Measurements from ENCODE around the gene DEFB124.
"Not testable (repeated sequence)": the region's sequence is repeated elsewhere in the genome, so short reads cannot be mapped to it uniquely, and the experiment has no call there.

DEFB124 gene, protein sequence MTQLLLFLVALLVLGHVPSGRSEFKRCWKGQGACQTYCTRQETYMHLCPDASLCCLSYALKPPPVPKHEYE

DNA sequence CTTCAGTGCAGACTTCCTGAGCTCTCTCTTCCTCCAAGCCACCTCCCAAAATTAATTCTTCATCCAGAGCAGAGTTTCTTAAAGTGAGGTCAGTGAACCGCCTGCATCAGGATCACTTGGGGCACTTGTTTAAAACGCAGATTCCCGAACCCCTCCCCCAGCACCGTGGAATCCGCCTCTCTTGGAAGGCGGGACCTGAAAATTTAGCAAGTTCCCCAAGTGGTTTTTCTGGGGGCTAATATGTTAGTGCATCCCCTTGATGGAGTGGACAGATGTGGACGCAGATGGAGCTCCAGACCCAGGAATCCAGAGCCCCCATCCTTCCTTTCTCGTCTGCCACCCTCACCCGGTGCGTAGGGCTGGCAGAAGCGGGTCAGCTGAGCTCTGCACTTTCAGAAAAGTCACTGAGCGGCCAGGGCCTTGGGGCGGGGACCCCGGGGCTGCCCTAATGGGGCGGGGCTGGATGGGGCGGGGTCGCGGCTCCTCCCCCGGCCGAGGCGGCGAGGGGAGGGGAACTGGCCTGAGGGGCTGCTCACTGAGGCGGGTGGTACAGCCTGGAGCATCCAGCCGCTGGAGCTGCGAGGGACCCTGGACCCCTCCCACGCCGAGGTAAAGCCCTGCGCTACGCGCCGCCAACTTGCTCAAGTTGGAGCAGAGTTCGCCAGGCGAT, at the start of gene DEFB124, which contains the start of gene REM1:
Gene DEFB124, minus strand, starts transcription at position 370 of the 670 bp plus-strand sequence. CDS start 2,114 bp downstream, outside the sequence.
Gene REM1, plus strand, starts transcription at position 531 of the 670 bp plus-strand sequence. CDS start 1,158 bp downstream, outside the sequence.
- peak; percentile 74 for DNase-seq (ENCODE audit: low spot score)

DNA sequence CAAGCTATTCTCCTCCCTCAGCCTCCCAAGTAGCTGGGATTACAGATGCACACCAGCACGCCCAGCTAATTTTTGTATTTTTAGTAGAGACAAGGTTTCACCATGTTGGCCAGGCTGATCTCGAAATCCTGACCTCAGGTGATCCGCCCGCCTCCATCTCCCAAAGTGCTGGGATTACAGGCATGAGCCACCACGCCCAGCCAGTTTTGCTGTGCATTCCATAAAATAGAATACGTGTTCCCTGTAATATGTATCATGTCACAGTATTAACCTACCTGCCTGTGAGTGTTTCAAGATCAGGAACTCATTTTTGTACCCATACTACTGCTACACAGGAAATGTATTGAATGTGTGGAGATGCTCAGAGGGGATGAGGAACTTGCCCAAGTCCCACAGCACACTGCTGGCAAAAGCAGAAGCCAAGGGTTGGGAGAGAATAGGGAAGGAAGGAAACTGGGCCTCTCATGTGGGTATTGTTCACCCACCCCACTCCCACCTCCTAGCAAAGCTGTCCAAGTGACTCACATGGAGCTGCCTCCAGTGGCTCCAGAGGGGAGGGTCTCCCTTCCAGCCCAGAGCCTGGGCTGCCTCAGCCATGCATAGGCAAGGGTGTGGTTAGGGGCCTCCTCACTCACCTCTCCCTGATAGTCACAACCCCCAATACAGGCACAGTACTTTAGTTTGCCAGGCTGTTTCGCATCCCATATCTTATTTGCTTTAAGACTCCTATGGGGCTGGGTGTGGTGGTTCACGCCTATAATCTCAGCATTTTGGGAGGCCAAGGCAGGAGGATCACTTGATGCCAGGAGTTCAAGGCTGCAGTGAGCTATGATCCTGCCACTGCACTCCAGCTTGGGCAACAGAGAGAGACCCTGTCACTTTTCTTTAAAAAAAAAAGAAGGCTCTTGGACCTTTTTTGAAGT, 48.7 kb upstream of the DEFB124 start:
- DNase-seq (ENCODE audit: low spot score): no peak

DNA sequence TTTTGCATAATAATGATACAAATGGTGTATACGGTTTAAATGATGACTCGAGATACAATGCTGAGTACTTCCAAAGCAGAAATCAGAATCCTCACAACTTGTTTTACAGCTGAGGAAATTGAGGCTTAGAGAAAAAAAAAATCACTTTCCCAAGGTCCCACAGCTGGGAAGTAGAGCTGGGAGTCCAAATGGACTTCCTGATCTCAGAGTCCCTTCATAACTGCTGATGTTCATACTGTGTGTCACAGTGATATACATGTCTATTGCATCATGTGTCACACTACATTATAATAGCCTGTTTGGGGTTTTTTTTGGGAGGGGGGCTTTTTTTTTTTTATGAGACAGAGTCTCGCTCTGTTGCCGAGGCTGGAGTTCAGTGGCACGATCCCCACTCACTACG, 47.8 kb upstream of the DEFB124 start:
- DNase-seq (ENCODE audit: low spot score): no peak

DNA sequence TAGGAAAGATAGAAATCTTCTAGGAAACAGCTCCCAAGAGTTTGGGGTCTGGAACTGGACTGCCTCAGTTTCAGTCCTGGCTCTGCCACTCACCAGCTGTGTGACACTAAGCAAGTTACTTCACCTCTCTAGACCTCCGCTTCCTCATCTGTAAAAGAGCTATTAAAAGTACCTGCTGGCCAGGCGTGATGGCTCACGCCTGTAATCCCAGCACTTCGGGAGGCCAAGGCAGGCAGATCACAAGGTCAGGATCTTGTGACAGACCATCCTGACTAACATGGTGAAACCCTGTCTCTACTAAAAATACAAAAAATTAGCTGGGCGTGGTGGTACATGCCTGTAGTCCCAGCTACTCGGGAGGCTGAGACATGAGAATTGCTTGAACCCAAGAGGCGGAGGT, 46.3 kb upstream of the DEFB124 start:
- DNase-seq (ENCODE audit: low spot score): not testable (repeated sequence)

- no peak for DNase-seq (ENCODE audit: low spot score)
These were observed 42.4 kb upstream of the DEFB124 start for GRCh38 chr20:31517373-31517772.

- DNase-seq (ENCODE audit: low spot score): no peak
These were observed 41.7 kb upstream of the DEFB124 start for GRCh38 chr20:31516651-31517050.

DNA sequence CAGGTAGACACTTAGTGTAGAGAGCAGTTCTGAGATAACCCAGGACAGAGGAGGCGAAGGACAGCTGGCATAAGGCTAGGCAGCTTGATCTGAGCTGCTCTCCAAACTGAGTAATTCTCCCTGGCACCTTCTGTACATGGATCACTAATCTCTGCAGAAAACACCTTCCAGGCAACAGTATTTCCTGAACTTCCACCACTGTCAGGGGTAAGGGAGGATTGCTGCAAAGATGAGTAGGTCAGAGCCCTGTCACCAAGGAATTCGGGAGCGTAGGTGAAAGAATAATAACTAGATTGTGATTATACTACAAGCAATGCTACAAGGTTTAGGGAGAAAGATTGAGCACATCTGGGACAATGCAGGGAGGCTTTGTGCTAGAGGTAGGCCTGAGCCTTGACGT, 41.2 kb upstream of the DEFB124 start:
- no peak for DNase-seq (ENCODE audit: low spot score)

- no peak for DNase-seq (ENCODE audit: low spot score)
These were observed 40.8 kb upstream of the DEFB124 start for GRCh38 chr20:31515775-31516107.

- no peak for DNase-seq (ENCODE audit: low spot score)
These were observed 40.3 kb upstream of the DEFB124 start for GRCh38 chr20:31515072-31515774.

DNA sequence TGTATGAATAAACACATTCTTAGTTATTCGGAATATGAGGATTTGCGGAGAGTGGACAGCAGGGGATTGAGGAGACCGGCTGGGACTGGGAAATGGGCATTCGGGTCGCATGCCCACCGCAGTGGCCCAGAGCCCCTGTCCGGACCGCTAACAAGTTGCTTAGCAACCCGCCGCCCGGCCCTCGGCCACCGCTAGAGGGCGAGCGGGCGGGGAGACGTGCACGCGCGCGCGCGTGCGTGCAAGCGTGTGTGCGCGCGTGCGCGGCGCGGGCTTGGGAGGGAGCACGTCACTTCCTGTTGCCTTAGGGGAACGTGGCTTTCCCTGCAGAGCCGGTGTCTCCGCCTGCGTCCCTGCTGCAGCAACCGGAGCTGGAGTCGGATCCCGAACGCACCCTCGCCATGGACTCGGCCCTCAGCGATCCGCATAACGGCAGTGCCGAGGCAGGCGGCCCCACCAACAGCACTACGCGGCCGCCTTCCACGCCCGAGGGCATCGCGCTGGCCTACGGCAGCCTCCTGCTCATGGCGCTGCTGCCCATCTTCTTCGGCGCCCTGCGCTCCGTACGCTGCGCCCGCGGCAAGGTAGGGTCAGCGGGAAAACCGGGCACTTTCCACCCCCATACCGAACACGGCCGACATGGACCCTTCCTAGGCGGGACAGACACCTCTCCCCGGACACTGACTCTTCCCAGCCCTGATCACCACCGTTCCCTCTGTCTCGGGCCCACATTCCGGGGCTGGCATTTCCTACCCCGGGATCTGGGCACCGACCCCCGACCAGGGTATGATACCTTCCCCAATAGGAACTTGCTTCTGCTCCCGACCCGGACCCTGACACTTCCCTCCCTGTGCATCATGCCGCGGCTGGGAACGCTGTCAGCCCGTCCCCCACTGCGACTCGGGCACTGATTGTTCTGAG, 39.5 kb upstream of the DEFB124 start, which contains the start of gene HM13:
Gene HM13, plus strand, starts transcription at position 289 of the 918 bp plus-strand sequence. Its CDS starts 110 bp downstream, at position 399.
- peak; percentile 95 for DNase-seq (ENCODE audit: low spot score)

GRCh38 chr20:31508517-31509244, 33.8 kb upstream of the DEFB124 start:
- no peak for DNase-seq (ENCODE audit: low spot score)

DNA sequence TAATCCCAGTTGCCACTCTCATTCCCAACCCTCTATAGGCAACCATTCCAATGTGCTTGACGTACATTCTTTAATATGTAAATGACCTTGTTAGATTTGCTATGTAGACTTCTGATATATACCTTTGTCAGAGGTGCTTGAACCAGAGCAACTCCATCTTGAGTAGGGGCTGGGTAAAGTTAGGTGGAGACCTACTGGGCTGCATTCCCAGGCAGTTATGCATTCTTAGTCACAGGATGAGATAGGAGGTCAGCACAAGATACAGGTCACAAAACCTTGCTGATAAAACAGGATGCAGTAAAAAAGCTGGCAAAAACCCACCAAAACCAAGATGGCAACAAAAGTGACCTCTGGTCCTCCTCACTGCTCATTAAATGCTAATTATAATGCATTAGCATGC, 31.0 kb upstream of the DEFB124 start:
- no peak for DNase-seq (ENCODE audit: low spot score)

DNA sequence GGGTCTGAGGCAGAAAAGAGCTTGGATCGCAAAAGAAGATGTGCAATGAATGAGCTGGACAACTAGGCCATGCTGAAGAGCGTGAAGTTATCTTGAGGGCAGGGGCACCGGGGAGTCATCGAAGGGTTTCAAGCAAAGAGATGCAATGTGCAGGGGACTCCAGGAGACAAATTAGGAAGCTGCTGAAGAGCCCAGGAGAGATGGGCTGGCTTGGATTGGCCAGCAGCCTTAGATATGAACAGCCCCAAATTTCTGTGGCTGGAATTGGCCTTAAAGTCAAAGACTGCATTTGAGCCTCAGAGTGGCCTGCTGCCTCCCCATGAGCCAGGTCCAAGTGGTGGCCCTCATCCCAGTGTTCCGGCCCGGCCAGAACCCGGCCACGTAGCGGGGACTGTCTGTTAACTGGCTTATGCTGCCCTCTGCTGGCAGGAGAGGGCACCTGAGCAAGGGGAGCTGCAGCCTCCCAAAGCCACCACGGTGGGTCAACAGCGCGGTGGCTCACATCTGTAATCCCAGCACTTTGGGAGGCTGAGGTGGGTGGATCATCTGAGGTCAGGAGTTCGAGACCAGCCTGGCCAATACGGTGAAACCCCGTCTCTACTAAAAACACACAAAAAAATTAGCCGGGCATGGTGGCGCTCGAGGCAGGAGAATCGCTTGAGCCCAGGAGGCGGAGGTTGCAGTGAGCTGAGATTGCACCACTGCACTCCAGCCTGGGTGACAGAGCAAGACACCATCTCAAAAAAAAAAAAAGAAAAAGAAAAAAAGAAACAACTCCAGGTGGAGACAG, 28.2 kb upstream of the DEFB124 start:
- DNase-seq (ENCODE audit: low spot score): peak; percentile 85

- DNase-seq (ENCODE audit: low spot score): no peak
These were observed 25.6 kb upstream of the DEFB124 start for GRCh38 chr20:31500527-31500926.

- DNase-seq (ENCODE audit: low spot score): no peak
These were observed 23.1 kb upstream of the DEFB124 start for GRCh38 chr20:31497838-31498540.

DNA sequence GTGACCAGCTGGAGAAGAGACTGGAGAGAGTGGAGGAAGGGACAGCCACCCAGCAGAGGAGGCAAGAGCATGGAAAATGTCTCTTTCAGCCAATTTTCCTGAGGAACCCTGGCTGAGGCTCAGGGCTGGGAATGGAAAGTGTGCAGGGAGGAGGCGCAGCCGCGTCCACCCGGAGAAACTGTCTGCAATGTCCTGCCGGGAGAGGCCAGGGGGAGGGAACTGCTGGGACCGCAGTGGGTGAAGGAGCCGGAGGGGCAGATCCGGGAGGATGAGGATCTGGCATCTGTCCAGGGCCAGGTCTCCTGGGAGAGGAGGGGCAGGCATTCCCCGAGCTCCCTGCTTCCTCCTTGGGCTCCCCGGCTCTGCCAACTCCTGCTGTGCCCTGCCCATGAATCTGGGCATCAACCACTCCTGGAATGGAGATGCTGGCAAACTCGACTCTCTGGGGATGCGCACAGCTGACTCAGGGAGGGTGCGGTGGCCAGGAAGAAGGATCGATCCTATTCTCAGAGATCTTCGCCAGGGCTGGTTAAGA, 21.9 kb upstream of the DEFB124 start:
- DNase-seq (ENCODE audit: low spot score): peak; percentile 87

DNA sequence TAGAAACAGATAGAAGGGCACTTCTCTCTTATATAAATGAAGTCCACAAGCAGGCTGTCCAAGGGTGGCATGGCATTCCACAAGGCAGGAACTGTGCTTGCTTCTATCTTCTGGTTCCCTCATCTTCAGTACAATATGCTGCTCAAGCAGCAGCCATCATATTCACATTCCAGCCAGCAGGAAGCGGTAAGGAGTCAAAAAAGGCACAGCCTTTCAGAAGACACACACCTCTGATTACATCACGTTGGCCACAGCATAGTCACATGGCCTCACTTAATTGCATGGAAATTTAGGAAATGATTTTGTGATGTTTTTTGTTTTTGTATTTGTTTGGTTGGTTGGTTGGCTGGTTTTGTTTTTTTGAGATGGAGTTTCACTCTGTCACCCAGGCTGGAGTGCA, 19.2 kb upstream of the DEFB124 start:
- DNase-seq (ENCODE audit: low spot score): no peak

DNA sequence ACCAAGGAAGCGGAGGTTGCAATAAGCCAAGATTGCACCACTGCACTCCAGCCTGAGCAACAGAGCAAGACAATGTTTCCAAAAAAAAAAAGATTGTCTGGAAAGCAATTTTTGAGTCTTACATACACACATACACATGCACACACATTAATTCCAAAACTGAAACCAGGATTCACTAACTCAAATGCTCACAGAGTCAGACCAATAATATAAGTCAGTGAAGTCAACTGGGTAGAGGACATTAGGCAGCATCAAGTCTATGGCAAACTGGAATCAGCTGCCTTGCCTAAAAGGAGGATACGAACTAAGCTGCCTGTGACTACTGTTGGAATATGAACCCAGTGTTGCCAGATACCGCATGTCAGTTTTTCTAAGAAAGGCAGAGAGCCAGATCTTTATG, 15.8 kb upstream of the DEFB124 start:
- no peak for DNase-seq (ENCODE audit: low spot score)

DNA sequence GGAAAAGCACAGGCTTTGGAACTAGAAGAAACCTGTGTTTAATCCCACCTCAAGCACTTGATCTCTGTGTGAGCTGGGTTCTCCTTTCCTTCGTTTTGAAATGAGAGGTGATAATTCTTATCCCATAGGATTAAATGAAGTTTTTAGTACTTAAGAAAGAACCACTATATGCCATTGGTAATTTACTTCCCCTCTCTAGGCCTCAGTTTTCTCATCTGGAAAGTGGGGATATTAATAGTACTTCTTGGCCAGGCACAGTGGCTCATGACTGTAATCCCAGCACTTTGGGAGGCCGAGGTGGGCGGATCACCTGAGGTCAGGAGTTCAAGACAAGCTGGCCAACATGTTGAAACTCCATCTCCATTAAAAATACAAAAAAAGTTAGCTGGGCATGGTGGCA, 14.2 kb upstream of the DEFB124 start:
- DNase-seq (ENCODE audit: low spot score): no peak

Data from left forelimb (tissue), 1 donor.